NCI-H187 treated with DMSO at 0.1 percent for 48 hours (cell line): ENCODE data around the gene CHST8.

ENCODE experiments used
- DNase-seq: peaks from one replicate; lab custom pipeline; 2025; lab: John Stamatoyannopoulos, UW

Gene CHST8

DNA sequence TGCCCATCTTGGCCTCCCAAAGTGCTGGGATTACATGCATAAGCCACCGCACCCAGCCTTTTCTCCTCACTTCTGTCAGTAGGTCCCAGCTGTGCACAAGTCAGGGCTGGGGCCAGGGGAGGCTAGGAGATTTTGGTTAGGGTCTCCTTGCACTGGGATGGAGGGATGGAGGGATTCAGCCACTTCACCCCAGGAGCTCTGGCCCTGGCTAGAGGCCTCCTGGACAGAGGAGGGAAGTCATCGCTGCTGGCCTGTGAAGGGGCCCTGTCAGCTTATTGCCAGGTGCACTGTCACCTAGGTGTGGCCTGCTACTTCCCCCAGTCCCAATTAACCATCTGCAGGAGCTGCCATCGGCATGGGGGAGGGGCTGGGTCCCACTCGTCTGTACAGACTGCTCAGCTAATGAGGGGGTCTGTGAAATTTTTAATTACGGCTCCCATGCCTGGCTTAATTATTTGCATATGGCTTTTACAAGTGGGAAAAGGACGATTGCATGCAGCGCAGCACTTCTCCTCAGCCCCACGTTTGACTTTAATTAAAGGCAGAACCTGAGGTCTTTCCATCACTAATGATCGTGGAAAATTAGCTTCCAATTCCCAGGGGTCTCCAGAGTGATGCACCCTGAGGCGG is 52.4 kb downstream of the CHST8 start:
- no peak for DNase-seq

DNA sequence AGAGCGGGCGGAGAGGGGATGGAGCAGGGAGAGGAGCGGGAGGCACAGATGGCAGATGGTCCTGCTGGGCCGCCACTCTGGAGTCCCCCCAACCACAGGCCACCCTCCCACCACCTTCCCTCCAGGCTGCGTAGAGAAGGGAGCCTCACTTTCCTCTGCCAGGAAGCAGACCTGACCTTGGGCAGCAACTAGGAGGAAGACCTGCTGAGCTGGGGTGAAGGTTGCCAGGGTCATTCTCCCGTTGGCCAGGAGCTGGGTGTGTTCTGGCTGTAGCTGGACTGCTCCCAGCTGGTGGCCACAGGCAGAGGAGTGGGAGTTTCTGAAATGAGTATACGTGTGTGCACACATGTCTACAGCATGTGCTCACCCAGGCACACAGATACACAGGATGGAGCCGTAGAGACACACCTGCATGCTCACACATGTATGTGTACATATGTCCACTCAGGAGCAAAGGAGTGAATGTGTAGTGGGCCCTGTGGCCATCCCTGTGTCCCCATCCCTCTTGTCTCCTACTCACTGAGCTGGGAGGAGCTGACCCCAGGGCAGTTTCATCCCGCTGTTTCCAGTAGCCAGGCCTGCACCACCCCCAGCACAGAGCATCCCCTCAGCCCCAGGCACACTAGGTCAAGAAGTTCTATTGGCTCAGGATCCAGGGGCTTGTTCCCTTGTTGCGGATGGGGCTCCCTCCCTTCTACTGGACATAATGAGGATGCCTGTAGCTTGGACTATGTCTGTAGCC is 53.0 kb downstream of the CHST8 start:
- DNase-seq, result no peak

DNA sequence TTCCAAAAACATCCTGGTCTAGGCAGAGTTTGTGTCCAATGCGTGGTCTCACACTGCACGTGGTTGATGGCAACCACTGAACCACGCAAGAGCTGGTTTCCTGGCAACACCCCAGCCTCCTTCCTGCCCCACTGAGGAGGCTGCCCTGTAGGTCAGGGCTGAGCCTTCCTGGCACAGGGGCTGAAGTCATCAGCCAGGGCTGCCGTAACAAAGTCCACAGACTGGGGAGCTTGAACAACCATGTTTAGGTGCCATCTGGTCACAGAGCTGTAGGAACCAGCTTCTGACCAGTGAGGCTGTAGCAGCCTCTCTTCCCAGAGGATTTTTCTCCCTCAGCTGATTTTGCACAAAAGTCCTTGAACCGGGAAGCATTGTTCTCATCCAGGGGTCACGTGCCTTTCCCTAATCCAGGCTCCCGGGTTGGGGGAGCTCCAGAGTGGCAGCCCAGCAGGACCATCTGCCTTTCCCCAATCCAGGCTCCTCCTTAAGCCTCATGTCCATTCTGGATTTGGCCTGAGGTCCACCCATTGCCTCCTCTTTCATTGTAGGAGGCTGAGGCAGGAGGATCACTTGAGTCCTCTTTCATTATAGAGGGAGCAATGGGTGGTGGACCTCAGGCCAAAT is 53.9 kb downstream of the CHST8 start:
- DNase-seq, result no peak

DNA sequence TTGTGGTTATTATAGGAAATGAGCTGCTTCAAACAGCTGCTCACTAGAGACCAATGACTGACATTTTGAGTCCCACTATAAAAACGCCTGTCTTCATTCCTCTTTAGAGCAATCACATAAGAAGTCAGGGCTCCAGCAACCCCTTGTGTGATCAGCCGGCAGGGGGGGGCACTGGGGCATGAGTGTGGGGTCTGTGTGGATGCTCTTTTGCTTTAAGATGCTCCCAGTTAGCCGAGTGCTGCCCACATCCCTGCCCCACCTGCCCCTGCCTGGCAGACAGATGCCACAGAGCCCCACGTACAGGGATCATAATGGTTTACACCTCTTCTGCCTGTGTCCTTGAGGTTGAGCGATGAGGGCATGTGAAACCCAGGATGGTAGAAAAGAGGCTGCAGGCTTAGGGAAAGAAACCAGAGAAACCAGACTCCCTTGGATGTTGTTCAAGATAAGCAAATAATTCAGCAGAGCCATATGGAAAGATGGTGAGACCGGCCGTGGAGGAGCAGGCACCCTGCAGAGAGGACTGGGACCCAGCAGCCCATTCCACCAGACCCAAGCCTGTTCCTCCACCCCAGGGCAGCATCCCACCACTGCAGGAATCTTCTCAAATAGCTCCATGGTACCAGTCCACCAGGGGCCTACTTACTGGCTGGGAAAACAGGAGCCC is 55.4 kb downstream of the CHST8 start:
- no peak for DNase-seq

DNA sequence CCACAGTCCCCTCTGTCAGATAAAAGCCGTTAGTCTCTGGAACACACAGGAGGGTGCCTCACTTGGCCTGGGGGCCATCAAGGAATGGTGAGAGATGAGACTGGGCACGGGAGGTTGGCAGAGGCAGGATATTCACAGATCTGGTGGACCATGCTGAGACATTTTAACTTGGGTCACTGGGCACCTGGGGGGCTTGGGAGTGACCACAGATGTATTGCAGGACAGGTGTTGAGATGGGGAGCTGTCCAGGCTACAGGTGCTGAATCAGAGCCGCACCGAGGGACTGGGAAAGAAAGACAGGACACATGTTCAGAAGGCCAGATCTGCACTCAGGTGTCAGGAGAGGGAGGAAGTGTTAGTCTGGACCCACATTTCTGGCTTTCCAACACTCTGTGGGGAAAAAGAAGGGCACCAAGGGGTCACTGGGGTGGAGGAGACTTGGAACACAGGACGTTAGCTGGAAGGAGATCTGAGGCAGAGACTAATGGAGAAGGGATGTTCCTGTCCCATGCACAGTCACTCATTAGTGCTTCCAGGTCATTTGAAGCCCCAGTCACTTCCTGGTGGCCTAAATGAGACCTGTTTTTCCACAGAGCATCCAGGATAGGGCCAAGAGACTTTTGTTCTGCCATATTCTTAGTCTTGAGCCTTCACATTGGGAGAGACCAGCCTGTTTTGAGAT is 56.1 kb downstream of the CHST8 start:
- DNase-seq, result no peak

DNA sequence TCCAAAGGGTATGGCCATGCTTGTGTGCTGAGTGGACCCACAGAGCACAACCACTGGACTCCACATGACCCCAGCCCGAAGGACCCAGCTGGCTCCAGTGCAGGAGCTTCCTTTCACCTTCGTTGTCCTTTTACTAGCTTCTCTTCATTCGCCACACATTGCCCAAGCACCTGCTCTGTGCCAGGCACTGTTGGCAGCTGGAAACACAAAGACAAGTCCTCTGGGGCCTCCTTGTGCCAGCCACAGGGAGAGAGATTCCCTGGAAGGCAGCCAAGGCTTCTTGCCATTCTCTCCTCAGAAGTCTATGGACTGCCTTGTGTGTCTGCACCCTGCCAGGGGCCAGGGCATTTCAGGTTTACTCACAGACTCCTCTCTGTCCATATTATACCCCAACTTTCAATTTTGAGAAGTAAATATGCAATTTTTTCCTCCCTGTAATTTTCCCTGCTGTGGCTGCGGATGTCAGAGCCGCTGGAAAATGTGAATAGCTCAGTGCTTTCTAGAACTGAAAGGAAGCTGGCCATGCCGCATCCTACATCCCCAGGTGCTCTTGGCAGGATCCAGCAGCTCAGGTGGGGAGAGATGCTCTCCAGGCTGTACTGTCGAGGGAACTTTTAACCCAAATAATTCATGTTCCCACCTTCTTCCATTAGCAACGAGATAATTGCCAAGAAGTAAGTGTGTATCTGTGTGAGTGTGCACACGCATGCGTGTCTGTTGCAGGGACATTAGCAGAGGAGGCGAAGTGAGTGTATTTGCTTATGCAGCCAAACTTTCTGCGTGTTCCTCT is 57.2 kb downstream of the CHST8 start:
- no peak for DNase-seq

DNA sequence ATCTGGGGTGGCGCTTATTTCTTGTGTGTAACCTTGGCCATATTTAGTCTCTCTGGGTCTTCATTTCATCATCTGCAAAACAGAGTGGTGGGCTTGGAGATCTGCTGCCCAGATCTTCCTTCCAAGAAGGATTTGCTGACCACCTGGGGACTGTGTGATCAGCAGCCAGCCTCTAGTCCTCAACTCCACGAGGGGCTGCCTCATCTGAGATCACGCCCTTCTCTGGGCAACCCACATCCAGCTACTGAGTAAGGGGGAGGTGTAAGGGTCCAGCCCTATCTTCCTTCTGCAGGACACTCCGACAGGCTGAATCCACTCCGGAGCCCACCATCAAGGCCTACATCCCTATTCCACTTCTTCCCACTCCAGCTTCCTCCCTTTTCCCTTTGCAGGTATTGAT is 57.9 kb downstream of the CHST8 start:
- DNase-seq, result no peak

DNA sequence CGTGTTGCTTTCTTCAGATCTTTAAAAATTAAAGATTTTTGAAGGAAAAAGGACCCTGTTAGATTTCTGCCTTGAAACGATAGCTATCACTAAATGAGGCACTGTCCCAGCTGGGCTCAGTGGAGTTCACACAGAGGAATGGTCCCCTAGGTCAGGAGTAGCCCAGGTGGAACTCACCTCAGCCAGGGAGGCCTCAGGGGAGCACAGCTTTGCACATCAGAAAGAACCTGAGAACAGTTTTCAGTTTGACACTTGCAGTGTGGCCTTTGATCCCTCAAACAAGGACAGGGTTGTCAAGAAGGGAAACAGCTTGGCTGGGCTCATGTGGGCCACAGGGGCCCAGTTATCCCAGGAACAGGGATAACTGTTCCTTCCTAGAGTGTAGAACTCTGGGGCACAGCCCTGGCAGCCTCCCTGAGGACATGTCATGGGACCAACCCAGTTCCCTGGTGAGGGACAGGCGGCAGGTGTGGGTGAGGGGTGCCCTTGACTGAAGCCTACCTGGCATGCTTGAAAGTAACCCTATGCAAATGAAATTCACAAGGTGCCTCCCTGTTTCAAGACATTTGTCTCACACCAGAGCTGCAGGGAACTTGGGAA is 59.4 kb downstream of the CHST8 start:
- no peak for DNase-seq

DNA sequence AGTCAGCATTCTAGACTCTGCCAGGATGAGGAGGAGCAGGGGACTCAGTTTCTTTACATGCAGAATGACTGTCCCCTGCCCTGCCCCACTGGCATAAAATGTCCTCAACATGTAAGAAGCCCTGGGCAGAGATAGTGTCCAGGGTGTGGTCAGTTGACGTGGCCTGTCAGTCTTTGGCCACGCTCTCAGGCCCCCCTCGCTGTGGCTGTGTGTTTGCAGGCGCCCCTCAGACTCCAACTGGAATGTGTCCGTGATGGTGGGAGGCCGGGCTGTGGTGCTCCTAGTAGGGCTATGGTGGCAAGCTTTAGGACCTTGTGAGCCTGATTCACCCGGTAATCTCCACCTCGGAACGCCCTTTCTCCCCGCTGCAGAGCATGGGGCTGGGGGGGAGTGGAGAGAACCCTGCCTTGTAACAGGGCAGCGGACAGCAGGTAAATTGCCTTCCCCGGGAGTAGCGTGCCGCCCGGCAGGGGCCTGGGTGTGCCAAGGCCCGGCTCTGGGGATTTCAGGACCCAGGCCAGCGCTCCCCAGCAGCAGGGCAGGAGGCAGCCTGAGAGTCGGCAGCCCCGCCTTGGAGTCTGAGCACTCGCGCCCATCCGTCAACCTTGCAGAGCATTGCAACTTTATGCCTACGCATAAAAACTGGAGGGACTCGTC is 62.3 kb downstream of the CHST8 start:
- DNase-seq, result no peak

DNA sequence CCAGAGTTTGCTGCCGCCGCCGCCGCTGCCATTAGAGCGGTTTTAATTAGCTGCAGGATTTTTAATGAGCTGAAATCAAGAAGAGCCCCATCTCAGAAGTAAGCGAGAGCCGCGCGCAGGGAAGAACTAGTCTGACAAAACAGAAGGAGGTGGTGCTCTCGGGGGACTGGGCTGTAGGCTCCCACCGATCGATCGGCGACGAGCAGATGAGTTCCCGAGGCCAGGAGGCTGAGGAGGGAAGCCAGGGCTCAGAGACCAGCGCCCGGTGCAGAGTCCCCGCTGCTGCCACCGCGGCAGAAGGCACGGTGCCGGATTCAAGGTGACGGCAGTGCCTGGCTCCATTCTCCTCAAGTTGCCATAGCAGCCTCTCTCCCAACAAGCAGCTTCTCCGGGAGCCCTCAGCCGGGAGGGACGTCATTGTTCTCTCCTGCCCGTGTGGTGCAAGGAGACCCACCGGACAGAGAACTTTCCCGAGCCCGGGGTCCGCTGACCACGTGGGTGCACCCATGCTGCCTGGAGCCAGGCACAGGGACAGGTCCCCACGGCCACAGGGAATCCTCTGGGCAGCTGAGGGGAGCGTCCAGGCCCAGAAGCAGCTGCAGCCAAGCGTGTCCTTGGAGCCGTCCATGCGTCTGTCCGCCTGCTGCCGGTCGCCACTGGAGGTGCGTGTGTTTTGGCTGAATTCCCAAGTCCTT is 62.9 kb downstream of the CHST8 start:
- DNase-seq, result no peak

DNA sequence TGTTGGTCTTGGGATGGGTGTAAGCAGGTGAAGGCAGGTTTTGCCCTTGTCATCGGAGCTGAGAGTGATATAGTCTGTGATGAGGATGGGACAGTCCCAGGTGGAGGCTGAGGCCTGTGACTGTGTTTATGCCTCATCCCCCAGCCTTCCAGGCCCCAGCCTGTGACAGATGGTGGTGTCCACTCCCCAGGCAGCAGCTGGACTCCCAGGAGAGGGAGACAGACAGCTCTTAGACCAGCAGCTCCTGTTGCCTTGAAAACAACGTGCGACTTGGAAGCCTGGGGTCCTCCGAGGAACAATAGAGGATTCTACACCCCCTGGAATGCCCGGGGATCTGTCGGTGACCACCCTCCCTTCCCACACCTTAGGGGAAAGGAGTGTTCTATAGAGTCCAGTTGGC is 63.8 kb downstream of the CHST8 start:
- DNase-seq, result no peak

DNA sequence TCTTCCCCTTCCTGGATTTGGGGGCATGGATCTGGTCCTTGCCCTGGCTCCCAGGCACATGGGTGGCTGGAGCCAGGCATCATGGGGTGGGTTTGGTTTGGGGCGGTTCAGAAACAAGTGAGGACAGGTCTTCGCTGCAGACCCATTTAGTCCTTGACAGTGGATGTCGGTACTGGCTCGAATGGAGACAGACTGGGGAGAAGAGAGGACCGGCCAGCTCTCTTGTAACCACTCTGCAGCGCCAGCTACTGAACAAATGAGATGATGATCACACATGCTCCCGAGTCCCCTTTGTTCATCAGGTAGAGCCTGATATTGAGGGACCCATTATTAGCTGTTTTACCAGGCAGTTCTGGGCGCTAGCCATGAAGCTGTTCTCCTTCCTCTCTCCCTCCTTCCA is 64.5 kb downstream of the CHST8 start:
- no peak for DNase-seq

DNA sequence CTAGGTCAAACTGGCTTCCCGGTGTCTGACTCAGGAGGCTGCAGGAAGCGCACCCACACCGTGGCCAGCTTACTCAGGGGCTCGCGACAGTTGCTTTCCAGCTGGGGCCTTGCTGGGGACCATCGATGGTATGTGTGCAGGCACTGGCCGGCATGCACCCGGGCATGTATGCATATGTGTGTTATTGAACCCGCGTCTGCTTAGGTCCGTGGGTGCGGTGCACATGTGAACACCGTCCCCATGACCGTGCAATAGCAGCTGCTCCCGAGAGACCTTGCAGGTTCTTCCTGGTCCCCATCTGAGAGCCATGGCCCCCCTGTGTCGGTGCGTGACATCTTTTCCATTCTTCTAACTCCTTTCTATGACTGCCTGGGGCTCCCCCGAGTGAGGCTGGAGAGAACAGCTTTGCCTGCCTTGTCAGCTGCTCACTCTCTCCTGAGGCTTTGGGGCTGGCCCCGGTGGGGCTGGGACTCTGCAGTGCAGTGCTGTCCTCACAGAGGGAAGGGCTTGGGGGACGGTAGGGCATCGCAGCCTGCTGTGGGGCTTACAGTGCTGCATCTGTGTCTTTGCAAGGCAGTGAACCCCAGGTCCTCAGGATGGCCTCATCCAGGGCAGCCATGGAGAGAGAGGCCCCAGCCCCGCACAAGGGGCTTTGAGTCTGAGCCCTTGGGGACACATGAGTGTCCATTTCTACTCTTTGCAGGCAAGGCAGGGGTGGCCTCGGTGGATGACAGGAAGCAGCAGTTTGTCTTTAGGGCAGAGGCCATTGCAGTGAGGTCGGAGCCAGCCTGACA is 65.1 kb downstream of the CHST8 start:
- DNase-seq, result no peak

DNA sequence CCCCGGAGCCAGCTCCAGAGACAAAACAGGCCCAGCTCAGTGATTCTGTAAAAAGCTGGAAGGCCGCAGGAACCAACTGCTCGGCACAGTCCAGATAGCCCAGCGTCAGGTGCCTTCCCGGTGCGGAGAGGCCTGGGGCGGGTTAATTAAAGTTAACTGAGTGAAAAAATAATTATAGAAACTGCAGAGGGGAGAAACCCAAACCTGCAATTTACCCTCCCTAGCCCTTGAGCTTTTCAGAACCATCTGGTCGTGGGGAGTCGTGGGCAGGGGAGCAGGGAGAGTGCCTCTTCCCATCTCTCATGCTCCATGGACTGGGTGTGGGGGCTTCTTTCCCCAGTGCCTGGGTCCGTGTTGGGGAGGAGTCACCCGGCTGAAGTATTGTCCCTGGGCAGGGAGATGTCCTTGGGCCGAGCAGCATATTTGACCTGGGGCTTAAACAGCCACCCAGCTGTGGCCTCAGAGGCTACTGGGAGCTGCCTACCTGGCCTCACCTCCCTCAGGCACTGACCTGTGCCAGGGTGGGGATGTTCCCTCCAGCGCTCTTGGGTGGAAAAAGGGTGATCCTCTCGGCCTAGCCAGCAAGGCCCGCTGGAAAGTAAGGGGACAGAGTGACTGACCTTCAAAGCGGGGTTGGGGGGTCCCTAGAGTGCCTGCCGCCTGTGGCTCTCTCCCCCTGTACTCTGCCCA is 65.9 kb downstream of the CHST8 start:
- no peak for DNase-seq

DNA sequence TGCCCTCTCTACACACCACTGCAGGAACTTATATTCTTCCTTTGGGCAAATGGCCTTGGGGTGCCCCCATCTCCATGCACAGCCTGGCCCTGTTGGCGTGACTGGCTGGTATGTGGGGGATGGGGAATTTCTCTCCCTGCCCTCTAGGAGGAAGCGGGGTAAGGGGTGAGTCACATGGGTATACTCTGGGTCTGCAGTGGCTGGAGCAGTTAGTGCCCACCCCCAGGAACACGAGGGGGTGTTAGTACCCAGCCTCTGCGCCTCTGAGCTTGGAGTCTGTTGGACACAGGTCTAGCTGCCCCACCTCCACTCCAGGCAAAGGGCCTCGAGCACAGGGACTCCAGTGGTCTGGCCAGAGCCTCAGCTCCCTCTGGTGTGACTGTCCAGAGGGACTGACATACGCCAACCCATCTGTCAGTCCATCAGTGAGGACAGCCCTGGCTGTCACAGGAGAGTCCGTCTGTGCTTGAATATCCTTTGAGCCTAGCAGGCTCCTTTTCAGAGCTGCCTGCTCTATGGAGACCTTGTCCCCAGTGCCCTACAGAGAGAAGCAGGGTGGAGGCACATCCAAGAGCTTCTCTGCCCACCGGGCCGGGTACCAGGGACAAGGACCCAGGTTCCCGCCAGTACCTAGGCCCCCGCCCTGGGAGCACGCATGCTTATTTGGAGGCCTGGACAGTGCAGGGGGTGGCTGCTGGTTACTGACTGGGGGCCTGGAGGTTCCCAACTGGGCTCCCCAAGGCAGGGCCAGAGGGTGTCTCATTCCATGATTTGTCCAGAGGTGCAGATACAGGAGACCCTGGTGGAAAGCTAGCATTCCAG is 66.6 kb downstream of the CHST8 start:
- DNase-seq, result no peak

DNA sequence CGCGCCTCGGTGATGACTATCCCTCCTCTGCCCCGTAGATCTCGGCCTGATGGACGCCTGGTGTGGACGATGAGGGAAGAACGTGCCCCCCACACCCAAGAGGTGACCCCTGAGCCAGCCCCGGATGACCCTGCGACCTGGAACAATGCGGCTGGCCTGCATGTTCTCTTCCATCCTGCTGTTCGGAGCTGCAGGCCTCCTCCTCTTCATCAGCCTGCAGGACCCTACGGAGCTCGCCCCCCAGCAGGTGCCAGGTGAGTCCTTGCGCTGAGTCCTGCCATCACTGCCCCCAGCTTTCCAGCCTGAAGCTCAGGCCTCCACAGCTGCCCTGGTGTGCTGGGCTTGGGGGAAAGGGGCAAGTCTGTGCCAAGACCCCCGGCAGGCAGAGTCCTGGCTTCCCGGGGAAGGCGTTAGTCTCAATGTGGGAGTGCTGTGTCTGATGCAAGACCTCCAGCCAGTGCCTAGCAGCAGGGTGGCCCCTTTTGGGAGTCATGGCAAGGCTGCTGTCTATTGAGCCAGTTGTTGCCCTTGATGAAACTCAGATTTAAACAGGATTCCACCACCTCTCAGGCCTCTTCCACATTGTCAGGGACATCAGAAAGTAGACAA is 67.5 kb downstream of the CHST8 start:
- DNase-seq, result no peak

DNA sequence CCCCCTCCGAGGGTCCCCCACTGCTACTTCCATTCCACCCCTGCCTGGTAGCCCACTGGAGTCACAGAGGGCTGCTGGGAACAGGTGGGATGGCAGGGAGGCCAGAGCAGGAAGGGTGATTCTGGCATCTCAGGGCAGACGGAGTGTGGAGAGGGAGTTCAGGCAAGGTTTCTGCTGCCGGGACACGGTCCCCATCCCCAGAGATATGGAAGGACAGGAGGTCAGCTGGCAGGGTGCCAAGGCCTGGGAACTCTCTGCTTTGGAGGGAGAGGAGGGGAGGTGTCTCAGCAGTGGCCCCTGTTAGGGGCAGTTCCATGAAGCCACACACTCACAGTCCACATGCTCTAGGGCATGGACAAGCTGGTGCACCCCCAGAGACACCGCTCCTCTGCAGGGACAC is 68.1 kb downstream of the CHST8 start:
- DNase-seq, result no peak
